ENCODE data around the gene FKBP14. TPM values are rescaled to one million over a fixed set of nuclear protein-coding genes. Genes with fewer than 3 reads are reported as not detected.

Gene FKBP14
- total and polyA plus RNA-seq, 2 experiments from 2014 or later: 11.8 to 12.9 TPM

GRCh38 chr7:30028216-30028748 is 1.8 kb upstream of the FKBP14 start, which contains the start of gene PLEKHA8:
TSS of gene PLEKHA8 (plus strand) at chr7:30028412. CDS start at chr7:30028763, 351 bp downstream.
- Histone ChIP-seq H4K20me1 (replicated peaks; ENCODE audit: insufficient read depth) (peaks cover 24% of the 10 kb centered on the region), H3K36me3 (ENCODE audit: insufficient read depth) (no peaks in the 10 kb centered on the region), H3K4me2 (peak within 1 kb of the TSS; percentile 88), H3F3A (replicated peaks; ENCODE audit: low read depth) (no peaks in the 10 kb centered on the region), H2AFZ (peak within 1 kb of the TSS; percentile 54), H3K79me2 (replicated peaks; ENCODE audit: insufficient read depth) (peaks cover 71% of the 10 kb centered on the region), H3K4me1 (ENCODE audit: insufficient read depth) (peaks cover 34% of the 10 kb centered on the region), H3K4me3 (peak within 1 kb of the TSS; percentile 57), H3K27me3 (ENCODE audit: insufficient read depth) (no peaks in the 10 kb centered on the region), H3K9me2 (ENCODE audit: insufficient read depth) (no peaks in the 10 kb centered on the region), H3K27ac (ENCODE audit: low read depth) (peak within 1 kb of the TSS; percentile 57; the same call in 1 of the 2 replicates)
- DNase-seq (ENCODE audit: low spot score): peak; percentile 94
- H3K9me3 Mint-ChIP-seq: no peaks in the 10 kb centered on the region
- H3K36me3 Mint-ChIP-seq (ENCODE audit: low read depth): no peaks in the 10 kb centered on the region
- H3K27me3 Mint-ChIP-seq (ENCODE audit: insufficient read depth, low read depth, poor library complexity): peaks cover 4% of the 10 kb centered on the region
- peak; percentile 65 for ATAC-seq
- H3K4me1 Mint-ChIP-seq: peaks cover 19% of the 10 kb centered on the region
- TF ChIP-seq EZH2 (IDR thresholded peaks at IDR 0.05; ENCODE audit: low read depth, unreplicated experiment) (no peak), CREB1 (CRISPR knock-in tag; IDR thresholded peaks at IDR 0.05; ENCODE audit: low read depth) (peak; percentile 65), ETS1 (IDR thresholded peaks at IDR 0.05) (peak; percentile 90), POLR2AphosphoS5 (IDR thresholded peaks at IDR 0.05; ENCODE audit: low read depth) (peak; percentile 79)
- no peak within 1 kb of the TSS; the same call in 2 of the 3 replicates for H3K4me3 Mint-ChIP-seq
- H3K27ac Mint-ChIP-seq: peak within 1 kb of the TSS; percentile 89

GRCh38 chr7:30027740-30028215 is 1.3 kb upstream of the FKBP14 start:
- Mint-ChIP-seq H3K9me3 (no peaks in the 10 kb centered on the region), H3K27ac (peak overlapping the region; percentile 70; the same call in 1 of the 2 replicates), H3K36me3 (ENCODE audit: low read depth) (0 out of 3 replicates have a peak, but pooled peaks cover 3% of the 10 kb centered on the region), H3K4me3 (no peak overlapping the region; the same call in 2 of the 3 replicates), H3K4me1 (peaks cover 21% of the 10 kb centered on the region), H3K27me3 (ENCODE audit: insufficient read depth, low read depth, poor library complexity) (peaks cover 4% of the 10 kb centered on the region)
- peaks cover 69% of the 10 kb centered on the region for H3K79me2 ChIP-seq (replicated peaks; ENCODE audit: insufficient read depth)
- no peak for DNase-seq (ENCODE audit: low spot score)
- no peaks in the 10 kb centered on the region for H3F3A ChIP-seq (replicated peaks; ENCODE audit: low read depth)
- H2AFZ ChIP-seq: peak overlapping the region; percentile 24
- H3K4me1 ChIP-seq (ENCODE audit: insufficient read depth): peaks cover 34% of the 10 kb centered on the region
- no peaks in the 10 kb centered on the region for H3K9me2 ChIP-seq (ENCODE audit: insufficient read depth)
- H3K27ac ChIP-seq (ENCODE audit: low read depth): no peak overlapping the region
- ATAC-seq: peak; percentile 3
- H3K4me3 ChIP-seq: peak overlapping the region; percentile 57
- no peaks in the 10 kb centered on the region for H3K27me3 ChIP-seq (ENCODE audit: insufficient read depth)
- H3K36me3 ChIP-seq (ENCODE audit: insufficient read depth): no peaks in the 10 kb centered on the region
- H4K20me1 ChIP-seq (replicated peaks; ENCODE audit: insufficient read depth): peaks cover 21% of the 10 kb centered on the region
- peak overlapping the region; percentile 88 for H3K4me2 ChIP-seq
- TF ChIP-seq JUNB (IDR thresholded peaks at IDR 0.05; ENCODE audit: unreplicated experiment) (no peak), NANOG (IDR thresholded peaks at IDR 0.05; ENCODE audit: borderline replicate concordance) (no peak), POLR2AphosphoS5 (IDR thresholded peaks at IDR 0.05; ENCODE audit: low read depth) (no peak), STAT1 (IDR thresholded peaks at IDR 0.05; ENCODE audit: unreplicated experiment) (no peak), ZNF114 (CRISPR knock-in tag; IDR thresholded peaks at IDR 0.05) (no peak), CTCF (conservative IDR thresholded peaks at IDR 0.05; ENCODE audit: low read depth in 2 of 2) (no peak), ZNF331 (CRISPR knock-in tag; IDR thresholded peaks at IDR 0.05; ENCODE audit: low read depth) (no peak), EZH2 (IDR thresholded peaks at IDR 0.05; ENCODE audit: low read depth, unreplicated experiment) (no peak), REST (IDR thresholded peaks at IDR 0.05; ENCODE audit: unreplicated experiment) (no peak), ETS1 (IDR thresholded peaks at IDR 0.05) (no peak)
